HCT116 (cell line): ENCODE measurements around the gene FFAR1. TPM values are rescaled to one million over a fixed set of nuclear protein-coding genes. Genes with fewer than 3 reads are reported as not detected.

Experiments used
- ATAC-seq: fragments of 200-7000 bp; cut with Tn5 transposase; 2 replicates; pipeline ENCODE4 v1.9.1; 2020; ENCODE audit warnings: mild to moderate bottlenecking, moderate library complexity
- BruUV-seq: library from RNA; stranded (reverse); fragments of 400-500 nt; replicated peaks from 2 replicates; lab custom pipeline; 2021; lab: Mats Ljungman, UMichigan
- CTCF ChIA-PET: fragments of 300-600 bp; sonication (Branson Sonifier 250); formaldehyde crosslinking; loops from one replicate; lab custom pipeline; 2021; ENCODE audit warnings: antibody characterized with exemption; lab: Charles Lee
- POLR2A ChIA-PET: fragments of 300-600, 350-600 bp; sonication (Branson Sonifier 250); formaldehyde crosslinking; loops from one replicate; lab custom pipeline; 2021; ENCODE audit warnings: antibody characterized with exemption; lab: Charles Lee
- RAD21 ChIA-PET, 2 experiments: fragments of 300-600 bp; sonication (Branson Sonifier 250); formaldehyde crosslinking; loops; one replicate each; lab custom pipeline; 2023; ENCODE audit warnings: low total read pairs in 2 of 2; ENCODE audit not compliant: uncharacterized antibody in 2 of 2, unreplicated experiment in 2 of 2, low non-redundant PET in 1 of 2; lab: Charles Lee
- DNase-seq: peaks from one replicate; pipeline ENCODE4 v3.0.0-alpha.2; 2010; ENCODE audit warnings: low read depth, low spot score
- H2AFZ ChIP-seq: fragments of 200-600 bp; shearing (Covaris generic), sonication (generic); 2 replicates; pipeline ENCODE4 v1.6.1; 2017; ENCODE audit warnings: low read depth, mixed run types, mixed read lengths, antibody characterized with exemption, low read length; ENCODE audit not compliant: poor library complexity, severe bottlenecking
- H3K27ac ChIP-seq: 2 replicates; pipeline ENCODE4 v1.5.1; 2012; ENCODE audit warnings: low read depth, low read length
- H3K27me3 ChIP-seq: fragments of 200-600 bp; sonication (generic); 2 replicates; pipeline ENCODE4 v1.6.1; 2016; ENCODE audit warnings: mixed run types, low read length, mixed read lengths; ENCODE audit not compliant: insufficient read depth
- H3K36me3 ChIP-seq, 2 experiments: fragments of 200-500 bp in 1 of 2; fragments of 200-600 bp in 1 of 2; sonication (Bioruptor generic) in 1 of 2; sonication (generic) in 1 of 2; 2 replicates each; pipeline versions ENCODE4 v1.5.1 to v1.6.1; 2014 to 2016; ENCODE audit warnings: low read length in 2 of 2, inconsistent platforms in 1 of 2, mixed read lengths in 1 of 2, mixed run types in 1 of 2; ENCODE audit not compliant: insufficient read depth in 2 of 2, control insufficient read depth in 1 of 2
- H3K4me1 ChIP-seq, 2 experiments: fragments of 200-600 bp in 1 of 2; sonication (generic) in 1 of 2; 2 replicates each; pipeline versions ENCODE4 v1.5.1 to v1.6.1; 2012 to 2017; ENCODE audit warnings: low read length in 2 of 2, inconsistent platforms in 1 of 2, mild to moderate bottlenecking in 1 of 2, mixed read lengths in 1 of 2, mixed run types in 1 of 2, moderate library complexity in 1 of 2; ENCODE audit not compliant: insufficient read depth in 2 of 2, control insufficient read depth in 1 of 2
- H3K4me2 ChIP-seq: fragments of 200-600 bp; sonication (generic); 2 replicates; pipeline ENCODE4 v1.6.1; 2017; ENCODE audit warnings: mixed run types, low read length, mixed read lengths
- H3K4me3 ChIP-seq, 2 experiments: fragments of 200-600 bp in 1 of 2; sonication (generic) in 1 of 2; replicated peaks in 1 of 2; 2 replicates each; pipeline ENCODE4 v1.5.1; 2011 to 2016; ENCODE audit warnings: low read length in 2 of 2, control low read depth in 1 of 2, low read depth in 1 of 2, mild to moderate bottlenecking in 1 of 2, mixed read lengths in 1 of 2, mixed run types in 1 of 2
- H3K79me2 ChIP-seq: fragments of 200-600 bp; sonication (generic); 2 replicates; pipeline ENCODE4 v1.6.1; 2017; ENCODE audit warnings: mild to moderate bottlenecking, mixed run types, low read length, moderate library complexity, mixed read lengths; ENCODE audit not compliant: insufficient read depth
- H3K9ac ChIP-seq: fragments of 200-600 bp; sonication (generic); 2 replicates; pipeline ENCODE4 v1.6.1; 2016; ENCODE audit warnings: low read length, mixed read lengths
- H3K9me2 ChIP-seq: fragments of 200-600 bp; sonication (generic), shearing (Covaris generic); 2 replicates; pipeline ENCODE4 v1.6.1; 2017; ENCODE audit warnings: mixed run types, mild to moderate bottlenecking, moderate library complexity; ENCODE audit not compliant: insufficient read depth
- H3K9me3 ChIP-seq, 2 experiments: fragments of 200-500 bp in 1 of 2; fragments of 200-600 bp in 1 of 2; sonication (Bioruptor generic) in 1 of 2; sonication (generic) in 1 of 2; 2 replicates each; pipeline ENCODE4 v1.6.1; 2014 to 2017; ENCODE audit warnings: low read length in 2 of 2, mixed read lengths in 2 of 2, inconsistent platforms in 1 of 2, low read depth in 1 of 2, mild to moderate bottlenecking in 1 of 2, mixed run types in 1 of 2, moderate library complexity in 1 of 2; ENCODE audit not compliant: control insufficient read depth in 1 of 2, insufficient read depth in 1 of 2
- H4K20me1 ChIP-seq: fragments of 200-600 bp; sonication (generic), shearing (Covaris generic); 2 replicates; pipeline ENCODE4 v1.6.1; 2017; ENCODE audit warnings: mixed run types, mild to moderate bottlenecking, moderate library complexity; ENCODE audit not compliant: insufficient read depth
- ATF3 ChIP-seq: IDR thresholded peaks from 2 replicates; pipeline ENCODE4 v1.6.1; 2012
- CBX3 ChIP-seq: IDR thresholded peaks from 2 replicates; pipeline ENCODE4 v1.6.1; 2012; ENCODE audit warnings: low read depth
- CEBPB ChIP-seq: IDR thresholded peaks from 2 replicates; pipeline ENCODE4 v1.6.1; 2012; ENCODE audit warnings: low read depth
- EGR1 ChIP-seq: IDR thresholded peaks from 2 replicates; pipeline ENCODE4 v1.6.1; 2012; ENCODE audit warnings: low read depth
- EZH2 ChIP-seq: fragments of 200-600 bp; sonication (generic); IDR thresholded peaks from 2 replicates; pipeline ENCODE4 v1.6.1; 2017; ENCODE audit warnings: antibody characterized with exemption, mixed run types
- FOSL1 ChIP-seq: IDR thresholded peaks from 2 replicates; pipeline ENCODE4 v1.6.1; 2012; ENCODE audit warnings: low read depth
- JUND ChIP-seq: IDR thresholded peaks from 2 replicates; pipeline ENCODE4 v1.6.1; 2012
- POLR2A ChIP-seq: IDR thresholded peaks from 2 replicates; pipeline ENCODE4 v1.7.0; 2011; ENCODE audit warnings: borderline replicate concordance; ENCODE audit not compliant: insufficient read depth, insufficient read length; ENCODE audit errors: extremely low read depth
- POLR2AphosphoS5 ChIP-seq: IDR thresholded peaks from 2 replicates; pipeline ENCODE4 v1.6.1; 2011; ENCODE audit warnings: mild to moderate bottlenecking, low read depth, low read length, moderate library complexity
- SP1 ChIP-seq: IDR thresholded peaks from 2 replicates; pipeline ENCODE4 v1.6.1; 2012; ENCODE audit warnings: low read depth
- SRF ChIP-seq: IDR thresholded peaks from 2 replicates; pipeline ENCODE4 v1.6.1; 2012; ENCODE audit warnings: low read depth
- YY1 ChIP-seq: IDR thresholded peaks from 2 replicates; pipeline ENCODE4 v1.6.1; 2011; ENCODE audit warnings: low read length, low read depth, moderate library complexity, mild to moderate bottlenecking; ENCODE audit not compliant: insufficient replicate concordance; ENCODE audit errors: extremely low read depth
- ZBTB33 ChIP-seq: IDR thresholded peaks from 2 replicates; pipeline ENCODE4 v1.6.1; 2011; ENCODE audit warnings: mild to moderate bottlenecking, low read length, moderate library complexity; ENCODE audit not compliant: insufficient replicate concordance; ENCODE audit errors: extremely low read depth
- intact Hi-C: fragments of 100-400 bp; cut with micrococcal nuclease; formaldehyde crosslinking; loops from 2 replicates; pipeline ENCODE4 v1.10.0; 2022
- total RNA-seq: library from RNA; stranded (reverse); gene quantifications from one replicate; pipeline ENCODE4 v1.2.1, GENCODE V29; 2021; ENCODE audit not compliant: unreplicated experiment

FFAR1 gene
- total RNA-seq, 1 experiment from 2014 or later: not detected

- intact Hi-C loops: no loop called here
- ChIA-PET POLR2A (no interaction called here), RAD21 (no interaction called here), CTCF (no interaction called here)
- TF ChIP-seq SRF (no peak), CBX3 (no peak), EGR1 (no peak), SP1 (no peak), YY1 (no peak), EZH2 (no peak), POLR2A (no peak), ATF3 (no peak), JUND (no peak), POLR2AphosphoS5 (no peak), CEBPB (no peak), ZBTB33 (no peak), FOSL1 (no peak)
- no peak overlapping the region for H3K4me2 ChIP-seq
- no peaks in the 10 kb centered on the region for H3K4me1 ChIP-seq
- H3K9me2 ChIP-seq: no peaks in the 10 kb centered on the region
- H3K36me3 ChIP-seq: no peaks in the 10 kb centered on the region
- H3K27ac ChIP-seq: no peak overlapping the region; the same call in 1 of the 2 replicates
- H3K9ac ChIP-seq: no peak overlapping the region
- no peak overlapping the region for H3K4me3 ChIP-seq
- ATAC-seq (no peak), DNase-seq (no peak)
- H4K20me1 ChIP-seq: no peaks in the 10 kb centered on the region
- H3K9me3 ChIP-seq: peaks cover 0 to 6% of the 10 kb centered on the region in 2 experiments; a peak in 1 of 4 replicates
- no peaks in the 10 kb centered on the region for H3K79me2 ChIP-seq
- no peak overlapping the region for H2AFZ ChIP-seq
- no TSS peak for BruUV-seq
- H3K27me3 ChIP-seq: no peaks in the 10 kb centered on the region
These were observed 49.8 kb upstream of the FFAR1 start for GRCh38 chr19:35297922-35298321.
